D721Med (cell line): ENCODE results near the gene IGSF22.

Source experiments
- DNase-seq: peaks from one replicate; pipeline ENCODE4 v3.0.0; 2011; ENCODE audit warnings: low spot score; ENCODE audit not compliant: insufficient read length
- FAIRE-seq: peaks from 2 replicates; lab custom pipeline; 2011; peaks lifted over from hg19 to GRCh38; lab: Jason Lieb, UNC
- CTCF ChIP-seq: IDR thresholded peaks from 2 replicates; pipeline ENCODE4 v1.5.1; 2012; ENCODE audit warnings: mild to moderate bottlenecking, control low read depth; ENCODE audit not compliant: insufficient read depth; ENCODE audit errors: missing control alignments

Gene IGSF22

DNA sequence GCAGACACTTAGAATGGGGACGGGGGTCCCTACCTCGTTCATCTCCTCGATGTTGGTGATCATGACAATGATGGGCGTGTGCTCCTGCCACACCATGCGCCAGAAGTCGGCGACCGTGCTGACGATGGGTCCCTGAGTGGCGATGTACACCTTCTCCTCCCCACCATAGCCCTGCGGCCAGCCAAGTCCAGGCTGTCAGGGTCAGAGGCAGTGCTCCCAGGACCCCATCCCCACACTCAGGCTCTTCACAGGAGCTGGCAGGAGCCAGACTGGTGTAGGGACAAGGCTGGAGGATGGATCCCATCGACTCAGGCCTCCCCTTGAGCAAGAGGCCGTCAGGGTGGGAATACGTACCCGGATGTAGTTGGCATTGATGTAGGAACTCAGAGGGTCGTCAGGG lies 7.2 kb upstream of the IGSF22 start:
- FAIRE-seq (no peak), DNase-seq (no peak)
- TF ChIP-seq CTCF: no peak

DNA sequence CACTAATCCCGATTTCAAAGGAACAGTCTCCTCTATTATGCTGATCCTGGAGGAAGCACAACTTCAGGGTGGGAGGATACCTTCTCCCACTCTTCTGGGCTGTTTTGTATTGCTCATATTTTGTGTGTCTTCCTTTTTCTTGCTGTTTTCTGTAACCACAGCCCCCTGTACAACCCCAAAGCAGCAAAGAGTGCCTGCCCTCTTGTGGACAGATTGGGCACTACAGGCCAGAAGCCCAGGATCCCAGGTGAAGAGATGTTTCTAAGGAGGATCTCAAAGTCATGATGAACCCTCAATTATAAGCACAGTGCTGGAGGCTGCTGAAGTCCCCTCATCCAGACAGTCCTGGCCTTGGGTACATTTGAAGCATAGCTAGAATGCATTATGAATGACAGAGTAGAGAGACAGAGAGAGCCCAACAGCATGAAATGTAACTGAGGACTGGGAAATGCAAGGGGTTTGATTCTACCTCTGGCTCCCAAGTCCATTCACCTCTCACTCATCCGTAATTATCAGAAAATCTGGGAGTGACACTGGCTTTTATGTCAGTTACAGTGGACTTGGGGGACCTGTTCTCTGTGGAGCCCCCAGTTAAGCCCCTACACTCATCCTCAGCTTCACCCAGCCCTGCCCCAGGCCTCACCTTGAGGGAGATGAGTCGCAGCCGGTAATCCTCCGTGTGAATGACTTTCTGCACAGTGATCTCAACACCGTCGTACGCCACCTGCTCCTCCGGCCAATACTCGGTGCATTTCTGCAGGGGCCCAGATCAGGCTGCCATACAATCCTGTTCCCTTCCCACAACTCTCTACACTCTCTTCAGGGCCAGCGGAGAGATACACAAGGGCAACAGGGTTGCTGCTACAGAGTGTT lies 6.2 kb upstream of the IGSF22 start:
- FAIRE-seq: peak; percentile 38
- peak; percentile 81 for TF ChIP-seq CTCF
- peak; percentile 77 for DNase-seq

- no peak for DNase-seq
- no peak for FAIRE-seq
- no peak for TF ChIP-seq CTCF
These were observed 5.5 kb upstream of the IGSF22 start for GRCh38 chr11:18731441-18731840.

DNA sequence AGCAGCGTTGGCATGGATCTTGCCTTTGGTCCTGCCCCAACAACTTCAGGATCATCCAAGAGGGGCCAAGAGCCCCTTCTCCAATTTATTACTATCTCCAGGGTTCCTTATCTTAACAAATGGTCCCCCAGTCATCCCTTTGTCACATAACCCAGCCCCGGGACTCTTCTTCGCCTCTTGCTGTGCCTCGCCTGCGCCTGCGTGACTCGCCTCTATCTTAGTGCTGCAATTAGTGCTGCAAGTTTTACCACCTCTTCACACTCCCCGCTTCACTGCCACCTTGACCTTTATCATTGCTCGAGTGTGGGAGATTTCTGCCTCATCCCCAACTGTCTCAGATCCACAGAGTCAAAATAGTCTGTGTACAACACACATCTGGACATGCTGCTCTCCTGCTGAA lies 4.0 kb upstream of the IGSF22 start:
- TF ChIP-seq CTCF: no peak
- no peak for FAIRE-seq
- DNase-seq: no peak

DNA sequence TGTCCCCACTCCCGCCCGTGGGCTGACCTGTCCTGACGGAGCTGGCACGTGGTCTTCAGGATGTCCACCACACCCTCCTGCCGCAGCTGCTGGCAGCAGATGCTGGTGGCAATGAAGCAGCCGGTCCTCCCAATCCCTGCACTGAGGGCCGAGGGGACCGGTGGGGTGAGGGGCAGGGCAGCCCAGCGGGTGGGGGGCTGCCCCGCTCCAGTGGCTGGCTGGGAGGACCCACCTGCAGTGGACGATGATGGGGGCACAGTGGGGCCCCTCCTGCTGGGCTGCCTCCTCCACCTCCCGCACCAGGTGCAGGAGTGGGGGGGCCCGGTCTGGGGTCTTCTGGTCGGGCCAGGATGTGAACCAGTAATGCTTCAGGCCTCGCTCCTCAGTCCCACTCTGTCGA lies 3.4 kb upstream of the IGSF22 start:
- DNase-seq (no peak), FAIRE-seq (no peak)
- no peak for TF ChIP-seq CTCF

DNA sequence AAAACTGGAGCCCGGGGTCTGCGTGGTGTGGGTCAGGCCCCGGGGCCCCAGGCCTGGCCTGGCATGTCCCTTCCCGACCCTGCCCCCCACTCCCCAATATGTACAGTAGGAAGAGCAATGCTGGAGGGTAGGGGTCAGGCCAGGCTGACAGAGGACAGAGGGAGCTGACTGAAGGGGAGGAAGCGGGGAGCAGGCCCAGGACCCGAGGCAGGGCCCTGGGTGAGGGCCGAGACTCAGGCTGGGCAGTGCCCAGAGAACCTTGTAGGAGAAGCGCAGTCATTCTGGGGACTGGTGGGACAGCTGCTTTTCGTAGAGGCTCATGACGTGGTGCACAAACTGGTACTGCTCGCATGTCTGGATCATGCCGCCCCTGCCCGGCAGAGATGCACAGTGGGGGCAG lies 2.7 kb upstream of the IGSF22 start:
- TF ChIP-seq CTCF: no peak
- no peak for DNase-seq
- no peak for FAIRE-seq
